Activated CD8-positive, alpha-beta memory T cell treated with anti-CD3 and anti-CD28 coated beads, Interleukin-2, amount 50 U/mL, for 24 hours (primary cell): ENCODE results near the gene CAB39.
A peak's percentile ranks its signal among the peaks of the same experiment; 100 is the strongest.

Source experiments
- DNase-seq: peaks from one replicate; pipeline ENCODE4 v3.0.0-alpha.2; 2020; ENCODE audit errors: extremely low read depth

CAB39 gene

GRCh38 chr2:230819433-230819832, 106.8 kb downstream of the CAB39 start:
- DNase-seq = no peak

- no peak for DNase-seq
These were observed 108.8 kb downstream of the CAB39 start for GRCh38 chr2:230821261-230821990.

- no peak for DNase-seq
These were observed 109.4 kb downstream of the CAB39 start for GRCh38 chr2:230821991-230822520.

- DNase-seq = no peak
These were observed 110.8 kb downstream of the CAB39 start for GRCh38 chr2:230823264-230823964.

GRCh38 chr2:230824406-230824978, 111.8 kb downstream of the CAB39 start:
- peak; percentile 18 for DNase-seq

GRCh38 chr2:230825354-230825753, 112.7 kb downstream of the CAB39 start:
- no peak for DNase-seq

GRCh38 chr2:230827774-230828271, 115.2 kb downstream of the CAB39 start:
- DNase-seq = no peak

GRCh38 chr2:230828272-230828961, 115.8 kb downstream of the CAB39 start:
- DNase-seq = no peak

- DNase-seq = no peak
These were observed 116.7 kb downstream of the CAB39 start for GRCh38 chr2:230829293-230829692.

- no peak for DNase-seq
These were observed 117.3 kb downstream of the CAB39 start for GRCh38 chr2:230829959-230830358.

- DNase-seq = no peak
These were observed 117.8 kb downstream of the CAB39 start for GRCh38 chr2:230830428-230830827.

- DNase-seq = no peak
These were observed 127.7 kb downstream of the CAB39 start for GRCh38 chr2:230840301-230840700.

- no peak for DNase-seq
These were observed 129.8 kb downstream of the CAB39 start for GRCh38 chr2:230842473-230842872.

- no peak for DNase-seq
These were observed 130.5 kb downstream of the CAB39 start for GRCh38 chr2:230843132-230843531.

GRCh38 chr2:230846360-230846759, 133.7 kb downstream of the CAB39 start:
- no peak for DNase-seq

GRCh38 chr2:230847883-230848388, 135.3 kb downstream of the CAB39 start:
- DNase-seq = peak; percentile 88

GRCh38 chr2:230849633-230850357, 137.2 kb downstream of the CAB39 start:
- DNase-seq = peak; percentile 43

GRCh38 chr2:230850358-230850658, 137.7 kb downstream of the CAB39 start:
- no peak for DNase-seq

GRCh38 chr2:230852113-230852512, 139.5 kb downstream of the CAB39 start:
- DNase-seq = no peak

GRCh38 chr2:230861552-230862255, 149.1 kb downstream of the CAB39 start:
- no peak for DNase-seq

GRCh38 chr2:230862292-230862691, 149.7 kb downstream of the CAB39 start:
- no peak for DNase-seq
